SJSA1 (cell line): ENCODE measurements around the gene CEBPB. TPM values are rescaled to one million over a fixed set of nuclear protein-coding genes. Genes with fewer than 3 reads are reported as not detected.

Experiments used
- DNase-seq, 2 experiments: peaks; one replicate each; pipeline ENCODE4 v3.0.0-alpha.2; 2015 to 2020; ENCODE audit warnings: low spot score in 2 of 2, low read depth in 1 of 2
- H3K27ac ChIP-seq: fragments of 250-450 bp; sonication (Bioruptor Pico); 2 replicates; pipeline ENCODE4 v1.5.1; 2020; ENCODE audit warnings: mild to moderate bottlenecking, moderate library complexity
- H3K27me3 ChIP-seq: fragments of 250-450 bp; sonication (Bioruptor Pico); replicated peaks from 2 replicates; pipeline ENCODE4 v1.5.1; 2020; ENCODE audit warnings: mild to moderate bottlenecking, moderate library complexity
- H3K36me3 ChIP-seq: fragments of 250-450 bp; sonication (Bioruptor Pico); 2 replicates; pipeline ENCODE4 v1.5.1; 2020; ENCODE audit warnings: mild to moderate bottlenecking
- H3K4me1 ChIP-seq: fragments of 250-450 bp; sonication (Bioruptor Pico); replicated peaks from 2 replicates; pipeline ENCODE4 v1.6.1; 2021; ENCODE audit warnings: mild to moderate bottlenecking
- H3K4me3 ChIP-seq: fragments of 250-450 bp; sonication (Bioruptor Pico); 2 replicates; pipeline ENCODE4 v1.5.1; 2020; ENCODE audit warnings: mild to moderate bottlenecking
- H3K9me3 ChIP-seq: fragments of 250-450 bp; sonication (Bioruptor Pico); replicated peaks from 2 replicates; pipeline ENCODE4 v1.5.1; 2020; ENCODE audit warnings: mild to moderate bottlenecking
- total RNA-seq: library from RNA; depleted of rRNA; stranded (reverse); fragments of >200 nt; shearing (Covaris generic); gene quantifications from 2 replicates; pipeline ENCODE4 v1.2.3, GENCODE V29; 2014

Gene CEBPB
- total RNA-seq, 1 experiment from 2014 or later = 30.8 TPM

DNA sequence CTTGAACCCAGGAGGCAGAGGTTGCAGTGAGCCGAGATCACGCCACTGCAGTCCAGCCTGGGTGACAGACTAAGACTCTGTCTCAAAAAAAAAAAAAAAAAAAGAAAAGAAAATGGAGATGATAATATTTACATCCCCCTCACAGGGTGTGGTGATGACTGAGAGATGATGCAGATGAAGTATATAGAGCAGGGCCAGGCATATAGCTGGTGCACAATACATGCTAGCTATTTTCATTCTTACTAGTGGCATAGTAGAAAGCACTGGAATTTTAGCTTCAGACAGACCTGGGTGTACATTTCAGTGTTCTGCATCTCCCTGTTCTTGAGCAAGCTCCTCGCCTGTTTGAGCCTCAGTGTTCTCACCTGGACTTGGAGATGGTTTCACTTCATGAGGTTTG, 36.9 kb downstream of the CEBPB start:
- Histone ChIP-seq H3K4me1 (peaks cover 36% of the 10 kb centered on the region), H3K9me3 (no peaks in the 10 kb centered on the region), H3K27ac (no peak overlapping the region), H3K36me3 (no peaks in the 10 kb centered on the region), H3K4me3 (no peak overlapping the region), H3K27me3 (no peaks in the 10 kb centered on the region)
- DNase-seq = no peak

- Histone ChIP-seq H3K4me1 (peaks cover 31% of the 10 kb centered on the region), H3K27ac (no peak overlapping the region), H3K9me3 (no peaks in the 10 kb centered on the region), H3K4me3 (no peak overlapping the region), H3K27me3 (no peaks in the 10 kb centered on the region), H3K36me3 (no peaks in the 10 kb centered on the region)
- DNase-seq = no peak
Observed at GRCh38 chr20:50229156-50229607, 38.6 kb downstream of the CEBPB start.

- no peak for DNase-seq
- peaks cover 21% of the 10 kb centered on the region for H3K4me1 ChIP-seq
- no peak overlapping the region for H3K27ac ChIP-seq
- no peaks in the 10 kb centered on the region for H3K27me3 ChIP-seq
- H3K4me3 ChIP-seq = no peak overlapping the region
- no peaks in the 10 kb centered on the region for H3K36me3 ChIP-seq
- no peaks in the 10 kb centered on the region for H3K9me3 ChIP-seq
Observed at GRCh38 chr20:50230184-50230583, 39.6 kb downstream of the CEBPB start.

DNA sequence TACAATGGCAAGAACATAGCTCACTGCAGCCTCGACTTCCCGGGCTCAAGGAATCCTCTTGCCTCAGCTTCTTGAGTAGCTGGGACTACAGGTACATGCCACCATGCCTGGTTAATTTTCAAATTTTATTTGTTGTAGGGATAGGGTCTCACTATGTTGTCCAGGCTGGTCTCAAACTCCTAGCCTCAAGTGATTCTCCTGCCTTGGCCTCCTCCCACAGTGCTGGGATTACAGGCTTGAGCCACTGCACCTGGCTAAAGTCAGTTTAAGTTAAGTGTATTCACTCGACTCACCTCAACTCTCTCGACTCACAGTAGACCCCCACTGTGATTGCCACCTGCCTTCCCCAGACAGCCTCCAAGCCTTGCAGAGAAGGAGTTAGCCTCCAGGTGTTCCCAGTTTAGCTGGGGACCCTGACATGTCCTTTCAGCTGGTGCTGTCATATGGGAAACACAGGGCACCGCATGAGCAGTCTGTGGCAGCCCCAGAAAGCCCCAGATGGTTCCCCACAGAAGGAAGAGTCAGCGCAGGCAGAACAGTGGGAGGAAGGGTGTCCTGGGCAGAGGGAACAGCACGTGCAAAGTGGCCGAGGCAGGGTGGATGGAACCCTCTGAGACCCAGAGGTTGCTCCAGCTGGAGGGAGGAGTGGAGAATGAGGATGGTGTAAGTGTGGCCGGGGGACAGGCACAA, 40.4 kb downstream of the CEBPB start:
- peaks cover 12% of the 10 kb centered on the region for H3K4me1 ChIP-seq
- no peaks in the 10 kb centered on the region for H3K36me3 ChIP-seq
- no peak for DNase-seq

DNA sequence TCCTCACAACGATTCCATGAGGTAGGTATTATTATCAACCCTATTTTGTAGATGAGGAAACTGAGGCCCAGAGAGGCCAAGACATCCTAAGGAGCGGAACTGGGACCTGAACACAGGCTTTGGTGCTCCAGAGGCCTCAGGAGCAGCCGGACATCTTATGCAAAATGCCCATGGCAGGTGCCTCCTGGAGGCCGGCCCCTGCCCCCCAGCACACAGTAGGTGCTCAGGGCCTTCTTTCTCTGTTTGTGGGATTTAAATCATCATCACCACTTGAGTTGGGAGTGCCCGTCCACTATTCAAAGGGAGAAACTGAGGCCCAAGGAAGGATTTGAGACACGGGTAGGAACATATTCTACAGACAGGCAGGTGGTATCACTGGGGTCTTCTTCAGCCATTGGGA, 41.2 kb downstream of the CEBPB start:
- peaks cover 8% of the 10 kb centered on the region for H3K4me1 ChIP-seq
- no peak overlapping the region for H3K27ac ChIP-seq
- DNase-seq = no peak
- H3K36me3 ChIP-seq = no peaks in the 10 kb centered on the region
- H3K27me3 ChIP-seq = no peaks in the 10 kb centered on the region
- H3K4me3 ChIP-seq = no peak overlapping the region
- no peaks in the 10 kb centered on the region for H3K9me3 ChIP-seq

More for the DNA sequence above, 40.4 kb downstream of the CEBPB start:
- H3K9me3 ChIP-seq = no peaks in the 10 kb centered on the region
- H3K27me3 ChIP-seq = no peaks in the 10 kb centered on the region
- H3K4me3 ChIP-seq = no peak overlapping the region
- no peak overlapping the region for H3K27ac ChIP-seq

DNA sequence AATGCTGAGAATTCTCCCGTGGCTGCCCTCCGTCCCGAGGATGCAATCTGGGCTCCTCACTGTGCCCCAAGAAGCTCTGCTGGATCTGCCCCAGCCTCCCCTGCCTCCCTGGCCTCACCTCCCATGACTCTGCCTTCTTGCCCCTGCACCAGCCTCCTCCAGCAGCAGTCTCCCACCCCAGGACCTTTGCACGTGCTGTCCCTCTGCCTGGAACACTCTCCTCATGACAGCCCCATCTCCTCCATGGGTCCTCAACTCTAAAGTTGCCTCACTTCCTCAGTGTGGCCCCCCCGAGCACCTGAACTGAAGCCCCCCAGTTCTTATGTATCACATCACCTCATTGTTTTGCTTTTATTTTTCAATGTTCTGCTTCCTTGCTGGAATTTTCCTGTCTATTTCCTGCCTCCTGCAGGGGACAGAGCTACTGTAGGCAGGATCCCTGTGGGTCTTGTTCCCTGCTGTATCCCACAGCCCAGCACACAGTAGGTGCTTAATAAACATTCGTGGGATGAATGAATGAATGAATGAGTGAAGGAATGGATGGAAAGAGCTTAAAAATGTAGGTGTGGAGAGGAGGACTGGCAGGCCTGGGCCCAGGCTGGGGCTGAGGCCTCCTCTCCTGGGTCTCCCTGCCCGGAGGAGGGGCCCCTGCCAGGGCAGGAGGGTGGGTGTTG, 42.2 kb downstream of the CEBPB start:
- no peaks in the 10 kb centered on the region for H3K9me3 ChIP-seq
- no peaks in the 10 kb centered on the region for H3K36me3 ChIP-seq
- no peak overlapping the region for H3K4me3 ChIP-seq
- no peak overlapping the region for H3K27ac ChIP-seq
- DNase-seq = no peak
- H3K4me1 ChIP-seq = peaks cover 13% of the 10 kb centered on the region
- H3K27me3 ChIP-seq = no peaks in the 10 kb centered on the region

GRCh38 chr20:50233325-50234212, 42.9 kb downstream of the CEBPB start:
- no peak overlapping the region for H3K27ac ChIP-seq
- no peaks in the 10 kb centered on the region for H3K27me3 ChIP-seq
- no peaks in the 10 kb centered on the region for H3K36me3 ChIP-seq
- peaks cover 13% of the 10 kb centered on the region for H3K4me1 ChIP-seq
- no peak for DNase-seq
- no peaks in the 10 kb centered on the region for H3K9me3 ChIP-seq
- H3K4me3 ChIP-seq = no peak overlapping the region

DNA sequence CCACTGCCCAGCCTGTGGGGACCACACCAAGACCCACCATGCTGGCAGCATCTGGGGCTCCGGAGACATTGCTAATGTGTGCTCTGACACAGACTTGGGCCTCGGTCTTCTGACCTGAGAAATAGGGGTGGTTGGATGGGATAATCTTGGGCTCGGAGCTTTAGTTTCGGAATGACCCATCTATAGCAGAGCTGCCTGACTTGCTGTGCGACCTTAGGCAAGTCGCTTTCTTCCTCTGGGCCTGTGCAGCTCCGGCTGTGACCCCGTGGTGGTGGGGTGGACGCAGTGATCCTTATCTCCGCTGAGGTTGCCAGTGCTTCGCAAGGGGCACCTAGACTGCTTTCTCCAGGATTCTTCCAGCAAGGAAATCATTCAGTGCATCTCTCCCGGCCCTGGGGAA, 43.7 kb downstream of the CEBPB start:
- Histone ChIP-seq H3K9me3 (no peaks in the 10 kb centered on the region; the same call in 1 of the 2 replicates), H3K4me1 (peaks cover 13% of the 10 kb centered on the region), H3K27ac (no peak overlapping the region), H3K4me3 (no peak overlapping the region), H3K36me3 (no peaks in the 10 kb centered on the region), H3K27me3 (no peaks in the 10 kb centered on the region)
- DNase-seq = no peak

- H3K4me3 ChIP-seq = no peak overlapping the region
- no peaks in the 10 kb centered on the region for H3K36me3 ChIP-seq
- no peak overlapping the region for H3K27ac ChIP-seq
- DNase-seq = peak in 1 of 2 experiments; percentile 33
- H3K4me1 ChIP-seq = peaks cover 25% of the 10 kb centered on the region
- H3K27me3 ChIP-seq = no peaks in the 10 kb centered on the region
- H3K9me3 ChIP-seq = no peaks in the 10 kb centered on the region; the same call in 1 of the 2 replicates
Observed at GRCh38 chr20:50237349-50237748, 46.7 kb downstream of the CEBPB start.

- no peak for DNase-seq
- Histone ChIP-seq H3K27me3 (no peaks in the 10 kb centered on the region), H3K9me3 (no peaks in the 10 kb centered on the region; the same call in 1 of the 2 replicates), H3K4me3 (no peak overlapping the region), H3K4me1 (peaks cover 33% of the 10 kb centered on the region), H3K27ac (no peak overlapping the region), H3K36me3 (no peaks in the 10 kb centered on the region)
Observed at GRCh38 chr20:50238081-50238800, 47.6 kb downstream of the CEBPB start.

DNA sequence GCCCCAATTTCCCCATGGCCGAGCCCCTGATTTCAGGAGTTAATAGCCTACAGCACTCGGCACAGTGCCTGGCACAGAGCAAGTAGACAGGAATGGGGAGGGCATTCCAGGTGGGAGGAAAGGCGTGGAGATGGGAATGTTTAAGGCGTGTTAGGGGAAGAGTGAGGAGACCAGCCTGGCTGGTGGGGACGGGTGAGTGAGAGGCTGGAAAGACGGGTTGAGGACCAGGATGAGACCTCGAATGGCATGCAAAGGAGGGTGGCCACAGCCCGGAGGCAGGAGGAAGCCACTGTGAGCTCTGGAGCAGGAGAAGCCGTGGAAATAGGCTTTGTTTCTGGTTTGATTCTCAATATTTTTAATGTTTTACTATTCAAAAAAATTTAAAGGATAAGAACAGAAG, 49.5 kb downstream of the CEBPB start:
- H3K9me3 ChIP-seq = no peaks in the 10 kb centered on the region; the same call in 1 of the 2 replicates
- H3K27ac ChIP-seq = no peak overlapping the region
- H3K27me3 ChIP-seq = no peaks in the 10 kb centered on the region
- peaks cover 52% of the 10 kb centered on the region for H3K4me1 ChIP-seq
- no peak overlapping the region for H3K4me3 ChIP-seq
- DNase-seq = no peak
- no peaks in the 10 kb centered on the region for H3K36me3 ChIP-seq

DNA sequence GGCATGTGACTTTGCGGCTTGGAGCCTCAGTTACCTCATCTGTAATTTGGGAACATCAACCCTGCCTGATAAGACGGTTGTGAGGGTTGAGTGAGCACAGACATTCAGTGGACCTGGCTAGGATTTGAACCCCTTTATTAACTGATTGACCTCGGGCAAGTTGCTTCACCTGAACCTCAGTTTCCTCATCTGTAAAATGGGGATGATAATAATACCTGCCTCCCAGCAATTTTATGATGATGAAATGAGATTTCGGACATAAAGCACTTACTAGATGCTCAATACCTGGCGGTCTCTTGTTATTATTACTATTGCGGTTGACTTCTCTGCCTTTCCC, 51.5 kb downstream of the CEBPB start:
- no peak for DNase-seq
- peaks cover 65% of the 10 kb centered on the region for H3K4me1 ChIP-seq
- no peak overlapping the region for H3K4me3 ChIP-seq
- H3K27me3 ChIP-seq = no peaks in the 10 kb centered on the region
- H3K9me3 ChIP-seq = no peaks in the 10 kb centered on the region; the same call in 1 of the 2 replicates
- H3K36me3 ChIP-seq = no peaks in the 10 kb centered on the region
- H3K27ac ChIP-seq = no peak overlapping the region
